DND-41 (cell line): ENCODE results near the gene DCLK2.

Source experiments
- ATAC-seq: fragments of 200-7000 bp; cut with Tn5 transposase; 3 replicates; pipeline ENCODE4 v1.9.1; 2021; ENCODE audit warnings: low read depth; ENCODE audit not compliant: insufficient read depth
- DNase-seq: peaks from one replicate; pipeline ENCODE4 v3.0.0-alpha.2; 2020
- H2AFZ ChIP-seq: 2 replicates; pipeline ENCODE4 v1.6.0; 2012; ENCODE audit warnings: low read depth, low read length
- H3K27ac ChIP-seq: 2 replicates; pipeline ENCODE4 v1.5.1; 2012; ENCODE audit warnings: low read length, inconsistent platforms
- H3K27me3 ChIP-seq: fragments of 200-600 bp; sonication (generic); 2 replicates; pipeline ENCODE4 v1.6.0; 2012; ENCODE audit warnings: low read length, mild to moderate bottlenecking, inconsistent platforms; ENCODE audit not compliant: insufficient read depth, poor library complexity
- H3K36me3 ChIP-seq: 2 replicates; pipeline ENCODE4 v1.5.1; 2012; ENCODE audit warnings: low read length, inconsistent platforms; ENCODE audit not compliant: insufficient read depth
- H3K4me1 ChIP-seq: 2 replicates; pipeline ENCODE4 v1.5.1; 2012; ENCODE audit warnings: mild to moderate bottlenecking, low read length; ENCODE audit not compliant: insufficient read depth
- H3K4me2 ChIP-seq: 2 replicates; pipeline ENCODE4 v1.6.0; 2012; ENCODE audit warnings: mild to moderate bottlenecking, moderate library complexity, low read length, inconsistent platforms; ENCODE audit not compliant: insufficient read depth
- H3K4me3 ChIP-seq, 2 experiments: fragments of 200-600 bp in 1 of 2; shearing (Covaris generic) in 1 of 2; 2 replicates each; pipeline ENCODE4 v1.5.1; 2012 to 2016; ENCODE audit warnings: inconsistent platforms in 2 of 2, low read length in 2 of 2, mild to moderate bottlenecking in 2 of 2, low read depth in 1 of 2, moderate library complexity in 1 of 2
- H3K79me2 ChIP-seq: 2 replicates; pipeline ENCODE4 v1.6.0; 2012; ENCODE audit warnings: low read length, inconsistent platforms; ENCODE audit not compliant: insufficient read depth
- H3K9ac ChIP-seq: 2 replicates; pipeline ENCODE4 v1.6.0; 2012; ENCODE audit warnings: low read depth, mild to moderate bottlenecking, inconsistent platforms, low read length, moderate library complexity
- H3K9me3 ChIP-seq: 2 replicates; pipeline ENCODE4 v1.5.1; 2012; ENCODE audit warnings: low read length, moderate library complexity, mild to moderate bottlenecking, inconsistent platforms; ENCODE audit not compliant: insufficient read depth, severe bottlenecking
- H4K20me1 ChIP-seq: 2 replicates; pipeline ENCODE4 v1.6.0; 2012; ENCODE audit warnings: low read length; ENCODE audit not compliant: insufficient read depth
- CTCF ChIP-seq: IDR thresholded peaks from 2 replicates; pipeline ENCODE4 v1.5.1; 2012; ENCODE audit warnings: borderline replicate concordance, low read length, moderate library complexity, mild to moderate bottlenecking; ENCODE audit not compliant: poor library complexity, severe bottlenecking; ENCODE audit errors: extremely low read depth
- EZH2 ChIP-seq: IDR thresholded peaks from 3 replicates; pipeline ENCODE4 v1.6.1; 2012; ENCODE audit warnings: borderline replicate concordance, low read depth, mild to moderate bottlenecking, moderate library complexity, low read length, inconsistent platforms; ENCODE audit not compliant: severe bottlenecking

Gene DCLK2

GRCh38 chr4:150078041-150078578 lies at the start of gene DCLK2:
DCLK2 (plus strand) TSS chr4:150078445; CDS start chr4:150079028, 583 bp downstream.
- no peaks in the 10 kb centered on the region for H3K27me3 ChIP-seq
- H3K4me1 ChIP-seq, result no peaks in the 10 kb centered on the region
- no peak for ATAC-seq
- H3K9me3 ChIP-seq, result no peaks in the 10 kb centered on the region
- DNase-seq, result no peak
- H3K79me2 ChIP-seq, result no peaks in the 10 kb centered on the region
- no peak within 1 kb of the TSS for H3K9ac ChIP-seq
- H4K20me1 ChIP-seq, result no peaks in the 10 kb centered on the region
- no peak within 1 kb of the TSS for H3K4me2 ChIP-seq
- no peak within 1 kb of the TSS for H3K27ac ChIP-seq
- H3K4me3 ChIP-seq, result no peak within 1 kb of the TSS
- no peak within 1 kb of the TSS for H2AFZ ChIP-seq
- H3K36me3 ChIP-seq, result no peaks in the 10 kb centered on the region
- TF ChIP-seq EZH2, result no peak
- TF ChIP-seq CTCF, result no peak

GRCh38 chr4:150032541-150032940 lies 45.7 kb upstream of the DCLK2 start:
- Histone ChIP-seq H3K9ac (no peak overlapping the region), H4K20me1 (no peaks in the 10 kb centered on the region), H3K36me3 (no peaks in the 10 kb centered on the region), H3K27me3 (no peaks in the 10 kb centered on the region), H3K9me3 (peaks cover 4% of the 10 kb centered on the region), H2AFZ (no peak overlapping the region), H3K4me2 (no peak overlapping the region), H3K79me2 (no peaks in the 10 kb centered on the region), H3K4me3 (no peak overlapping the region), H3K27ac (no peak overlapping the region), H3K4me1 (no peaks in the 10 kb centered on the region)
- no peak for TF ChIP-seq EZH2
- TF ChIP-seq CTCF, result no peak
- no peak for ATAC-seq
- no peak for DNase-seq

GRCh38 chr4:150033081-150033480 lies 45.2 kb upstream of the DCLK2 start:
- H3K4me2 ChIP-seq, result no peak overlapping the region
- no peak overlapping the region for H3K4me3 ChIP-seq
- no peaks in the 10 kb centered on the region for H3K27me3 ChIP-seq
- H3K9me3 ChIP-seq, result no peaks in the 10 kb centered on the region
- H2AFZ ChIP-seq, result no peak overlapping the region
- DNase-seq, result no peak
- H4K20me1 ChIP-seq, result no peaks in the 10 kb centered on the region
- H3K79me2 ChIP-seq, result no peaks in the 10 kb centered on the region
- no peak for ATAC-seq
- no peaks in the 10 kb centered on the region for H3K36me3 ChIP-seq
- no peaks in the 10 kb centered on the region for H3K4me1 ChIP-seq
- no peak overlapping the region for H3K9ac ChIP-seq
- no peak for TF ChIP-seq EZH2
- no peak for TF ChIP-seq CTCF
- H3K27ac ChIP-seq, result no peak overlapping the region

- DNase-seq (no peak), ATAC-seq (no peak)
- no peak overlapping the region for H3K4me2 ChIP-seq
These were observed 44.3 kb upstream of the DCLK2 start for GRCh38 chr4:150033901-150034300.

More at GRCh38 chr4:150033901-150034300, 44.3 kb upstream of the DCLK2 start:
- no peaks in the 10 kb centered on the region for H3K27me3 ChIP-seq
- H3K4me3 ChIP-seq, result no peak overlapping the region
- no peak overlapping the region for H2AFZ ChIP-seq
- no peaks in the 10 kb centered on the region for H4K20me1 ChIP-seq
- no peaks in the 10 kb centered on the region for H3K79me2 ChIP-seq
- no peak overlapping the region for H3K9ac ChIP-seq
- H3K4me1 ChIP-seq, result no peaks in the 10 kb centered on the region
- no peaks in the 10 kb centered on the region for H3K36me3 ChIP-seq
- TF ChIP-seq CTCF (no peak), EZH2 (no peak)
- no peak overlapping the region for H3K27ac ChIP-seq
- H3K9me3 ChIP-seq, result no peaks in the 10 kb centered on the region
